ENCODE data around the gene TMEM187.

Gene TMEM187

DNA sequence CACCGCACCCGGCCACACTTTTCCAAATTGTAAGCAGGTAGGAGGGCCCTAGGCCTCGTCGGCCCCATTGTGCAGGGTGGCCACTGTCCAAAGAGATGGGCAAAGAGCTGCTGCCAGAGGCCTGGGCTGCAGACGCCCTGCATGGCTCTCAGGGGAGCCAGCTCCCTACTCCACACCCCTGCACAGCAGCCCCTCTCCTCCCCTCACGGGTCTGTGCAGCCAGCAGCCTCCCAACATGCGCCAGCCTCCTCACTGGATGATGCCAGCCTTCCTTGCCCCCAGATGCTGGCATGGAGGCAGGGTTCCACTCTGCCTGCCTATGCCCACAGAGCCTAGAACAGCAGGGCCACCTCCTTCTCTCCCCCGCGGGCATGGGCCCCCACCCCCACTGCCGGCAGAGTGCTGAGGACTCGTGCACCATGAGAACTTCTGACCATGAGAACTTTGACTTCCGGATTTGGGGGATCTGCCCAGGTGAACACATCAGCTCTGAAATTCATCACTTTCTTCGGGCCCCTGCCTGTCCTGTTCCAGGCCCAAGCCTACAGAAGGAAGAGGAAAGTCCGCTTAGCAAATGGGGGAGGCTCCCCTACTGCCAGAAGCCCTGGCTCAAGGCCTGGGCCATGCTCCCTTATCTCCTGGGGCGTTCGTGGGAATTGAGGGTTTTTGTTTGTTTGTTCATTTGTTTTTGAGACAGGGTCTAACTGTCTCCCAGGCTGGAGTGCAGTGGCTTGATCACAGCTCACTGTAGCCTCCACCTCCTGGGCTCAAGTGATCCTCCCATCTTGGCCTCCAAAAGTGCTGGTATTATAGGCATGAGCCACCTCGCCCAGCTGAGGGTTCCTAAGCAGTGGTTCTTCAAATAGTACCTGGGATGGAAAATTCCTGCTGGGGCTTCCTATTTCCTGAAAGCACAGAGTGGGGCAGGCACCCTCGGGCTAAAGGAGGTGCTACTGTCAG, 39.1 kb downstream of the TMEM187 start:
- TF ChIP-seq TAF1 (IDR thresholded peaks at IDR 0.05; ENCODE audit: borderline replicate concordance, insufficient read depth, low read length) = no peak
- TF ChIP-seq, protein P1, sequence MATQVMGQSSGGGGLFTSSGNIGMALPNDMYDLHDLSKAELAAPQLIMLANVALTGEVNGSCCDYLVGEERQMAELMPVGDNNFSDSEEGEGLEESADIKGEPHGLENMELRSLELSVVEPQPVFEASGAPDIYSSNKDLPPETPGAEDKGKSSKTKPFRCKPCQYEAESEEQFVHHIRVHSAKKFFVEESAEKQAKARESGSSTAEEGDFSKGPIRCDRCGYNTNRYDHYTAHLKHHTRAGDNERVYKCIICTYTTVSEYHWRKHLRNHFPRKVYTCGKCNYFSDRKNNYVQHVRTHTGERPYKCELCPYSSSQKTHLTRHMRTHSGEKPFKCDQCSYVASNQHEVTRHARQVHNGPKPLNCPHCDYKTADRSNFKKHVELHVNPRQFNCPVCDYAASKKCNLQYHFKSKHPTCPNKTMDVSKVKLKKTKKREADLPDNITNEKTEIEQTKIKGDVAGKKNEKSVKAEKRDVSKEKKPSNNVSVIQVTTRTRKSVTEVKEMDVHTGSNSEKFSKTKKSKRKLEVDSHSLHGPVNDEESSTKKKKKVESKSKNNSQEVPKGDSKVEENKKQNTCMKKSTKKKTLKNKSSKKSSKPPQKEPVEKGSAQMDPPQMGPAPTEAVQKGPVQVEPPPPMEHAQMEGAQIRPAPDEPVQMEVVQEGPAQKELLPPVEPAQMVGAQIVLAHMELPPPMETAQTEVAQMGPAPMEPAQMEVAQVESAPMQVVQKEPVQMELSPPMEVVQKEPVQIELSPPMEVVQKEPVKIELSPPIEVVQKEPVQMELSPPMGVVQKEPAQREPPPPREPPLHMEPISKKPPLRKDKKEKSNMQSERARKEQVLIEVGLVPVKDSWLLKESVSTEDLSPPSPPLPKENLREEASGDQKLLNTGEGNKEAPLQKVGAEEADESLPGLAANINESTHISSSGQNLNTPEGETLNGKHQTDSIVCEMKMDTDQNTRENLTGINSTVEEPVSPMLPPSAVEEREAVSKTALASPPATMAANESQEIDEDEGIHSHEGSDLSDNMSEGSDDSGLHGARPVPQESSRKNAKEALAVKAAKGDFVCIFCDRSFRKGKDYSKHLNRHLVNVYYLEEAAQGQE (IDR thresholded peaks at IDR 0.05; ENCODE audit: insufficient read depth in 1 of 2, low read depth in 2 of 2, low read length in 2 of 2) = no peak
- no peak for TF ChIP-seq SIN3A (IDR thresholded peaks at IDR 0.05; ENCODE audit: borderline replicate concordance, insufficient read depth, low read length)
- no peak for TF ChIP-seq POLR2AphosphoS5 (IDR thresholded peaks at IDR 0.05; ENCODE audit: low read depth, low read length)

DNA sequence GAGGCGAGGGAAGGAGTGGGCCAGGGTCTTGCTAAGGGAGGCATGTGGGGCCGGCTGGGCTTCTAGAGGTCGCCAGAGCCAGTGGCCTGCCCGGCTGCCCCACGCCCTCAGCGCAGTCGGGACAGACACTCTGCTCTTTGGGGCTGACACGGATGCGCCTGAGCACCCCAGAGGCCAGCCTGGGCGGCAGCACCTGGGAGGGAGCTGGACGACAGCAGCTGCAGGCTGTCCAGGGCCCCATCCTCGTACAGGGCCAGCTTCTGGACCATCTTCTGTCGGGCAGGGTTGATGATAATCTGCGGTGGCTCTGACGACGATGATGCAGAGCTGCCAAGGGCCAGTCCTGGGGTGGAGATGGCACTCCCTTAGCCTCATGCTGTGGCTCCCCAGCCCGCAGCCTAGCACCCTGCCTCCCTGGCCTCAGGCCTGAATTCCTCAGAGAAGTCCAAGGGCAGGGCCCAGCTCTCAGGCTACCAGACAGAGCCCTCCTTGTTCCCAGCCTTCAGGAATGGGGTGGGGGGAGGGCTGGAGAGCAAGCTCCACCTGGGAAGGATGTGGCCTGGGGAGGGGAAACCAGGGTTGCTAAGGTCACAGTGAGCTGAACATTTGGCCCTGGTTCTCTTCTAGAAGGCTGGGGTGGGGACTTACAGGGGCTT, 39.9 kb downstream of the TMEM187 start:
- TF ChIP-seq TAF1 (IDR thresholded peaks at IDR 0.05; ENCODE audit: borderline replicate concordance, insufficient read depth, low read length) = no peak
- TF ChIP-seq POLR2AphosphoS5 (IDR thresholded peaks at IDR 0.05; ENCODE audit: low read depth, low read length) = 0 out of 2 replicates have a peak, but pooled peaks have one; percentile 44
- TF ChIP-seq, protein P1 (IDR thresholded peaks at IDR 0.05; ENCODE audit: insufficient read depth in 1 of 2, low read depth in 2 of 2, low read length in 2 of 2) = no peak

DNA sequence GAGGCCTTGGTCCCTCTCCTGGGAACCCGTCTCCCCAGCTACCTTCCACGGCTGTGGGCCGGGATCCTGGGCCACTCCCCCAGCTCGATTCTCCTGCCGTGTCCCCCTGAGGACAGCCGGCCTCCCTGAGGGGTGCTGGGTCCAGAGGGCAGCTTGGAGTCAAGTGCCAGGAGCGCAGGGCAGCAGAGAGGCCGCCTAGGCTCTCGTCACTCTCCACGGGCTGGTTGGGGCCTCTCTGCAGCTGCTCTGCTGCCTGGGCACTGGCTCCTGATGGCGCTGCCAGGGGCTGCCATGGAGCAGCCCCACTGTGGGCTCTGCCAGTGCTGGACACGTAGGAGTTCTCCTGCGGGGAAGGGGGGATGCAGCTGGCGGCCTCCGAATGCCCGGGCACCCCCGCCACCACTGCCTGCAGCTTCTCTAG, 40.5 kb downstream of the TMEM187 start:
- TF ChIP-seq POLR2AphosphoS5 (IDR thresholded peaks at IDR 0.05; ENCODE audit: low read depth, low read length) (no peak), SIN3A (IDR thresholded peaks at IDR 0.05; ENCODE audit: borderline replicate concordance, insufficient read depth, low read length) (no peak)

- no peak for TF ChIP-seq FOXP2 (optimal IDR thresholded peaks at IDR 0.05; ENCODE audit: borderline replicate concordance, extremely low read depth, extremely low read length, insufficient read depth)
- TF ChIP-seq, protein P1 (IDR thresholded peaks at IDR 0.05; ENCODE audit: insufficient read depth in 1 of 2, low read depth in 2 of 2, low read length in 2 of 2) = no peak
- TF ChIP-seq POLR2AphosphoS5 (IDR thresholded peaks at IDR 0.05; ENCODE audit: low read depth, low read length) = no peak; the same call in 1 of the 2 replicates
- no peak for TF ChIP-seq TAF1 (IDR thresholded peaks at IDR 0.05; ENCODE audit: borderline replicate concordance, insufficient read depth, low read length)
- no peak for TF ChIP-seq SIN3A (IDR thresholded peaks at IDR 0.05; ENCODE audit: borderline replicate concordance, insufficient read depth, low read length)
Observed at GRCh38 chrX:154013614-154014360, 41.2 kb downstream of the TMEM187 start.

Data from PFSK-1 (cell line).